ENCODE measurements around the gene REXO1. TPM values are rescaled to one million over a fixed set of nuclear protein-coding genes. Genes with fewer than 3 reads are reported as not detected.

The REXO1 gene
- polyA plus RNA-seq, 1 donor from 2014 or later, result 13.7 TPM

DNA sequence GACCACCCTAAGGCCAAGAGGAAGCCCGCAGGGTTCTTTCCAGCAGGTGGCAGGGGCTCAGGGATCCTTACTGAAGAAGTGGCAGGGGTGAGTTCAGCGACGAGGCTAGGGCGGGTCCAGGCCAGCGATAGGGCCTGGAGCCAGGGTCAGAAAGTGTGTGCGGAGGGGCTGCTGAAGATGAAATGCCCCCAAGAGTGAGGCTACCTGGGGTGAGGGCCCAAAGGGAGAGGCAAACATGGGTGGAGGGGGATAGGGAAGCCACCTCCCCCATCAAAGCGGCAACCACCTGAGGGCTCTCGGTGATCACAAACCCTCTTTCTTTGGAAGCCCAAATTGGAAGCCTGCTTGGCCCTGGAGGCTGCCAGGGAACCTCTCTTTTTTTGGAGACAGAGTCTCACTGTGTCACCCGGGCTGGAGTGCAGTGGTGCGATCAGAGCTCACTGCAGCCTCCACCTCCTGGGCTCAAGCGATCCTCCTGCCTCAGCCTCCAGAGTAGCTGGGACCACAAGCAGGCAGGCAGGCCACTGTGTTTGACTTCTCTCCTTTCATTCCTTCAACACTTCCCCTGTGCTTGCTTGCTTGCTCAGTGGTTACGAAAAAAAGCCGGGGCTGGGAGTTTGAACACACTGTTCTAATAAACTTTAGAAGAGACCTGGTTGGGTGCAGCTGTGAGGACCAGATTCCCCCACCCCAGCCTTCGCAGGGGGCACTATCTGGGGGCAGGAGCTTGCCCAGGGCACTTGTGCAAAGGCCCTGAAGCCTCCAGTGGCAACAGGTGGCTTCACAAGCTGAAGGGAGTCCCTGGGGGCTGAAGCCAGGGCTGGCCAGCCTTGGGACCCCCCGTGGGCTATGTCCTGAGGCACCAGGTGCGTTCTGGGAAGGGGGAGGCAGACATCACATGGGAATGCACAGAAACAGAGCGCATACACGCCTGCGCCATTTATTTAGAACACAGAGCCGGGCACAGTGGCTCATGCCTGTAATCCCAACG, 34.8 kb downstream of the REXO1 start:
- Mint-ChIP-seq H3K27me3 (no peaks in the 10 kb centered on the region), H3K9me3 (no peaks in the 10 kb centered on the region), H3K4me1 (peaks cover 7 to 12% (median 10%) of the 10 kb centered on the region in 3 donors), H3K36me3 (no peaks in the 10 kb centered on the region), H3K4me3 (peak overlapping the region; percentile 68 to 98 (median 94)), H3K27ac (peak overlapping the region in 2 of 3 donors; percentile 16 to 82)

- Mint-ChIP-seq H3K27me3 (no peaks in the 10 kb centered on the region), H3K4me1 (peaks cover 7 to 12% (median 10%) of the 10 kb centered on the region in 3 donors), H3K36me3 (no peaks in the 10 kb centered on the region), H3K9me3 (no peaks in the 10 kb centered on the region), H3K4me3 (peak overlapping the region; percentile 68 to 98 (median 94)), H3K27ac (peak overlapping the region; percentile 16 to 92 (median 76))
Measured at GRCh38 chr19:1812426-1813191, 35.7 kb downstream of the REXO1 start.

DNA sequence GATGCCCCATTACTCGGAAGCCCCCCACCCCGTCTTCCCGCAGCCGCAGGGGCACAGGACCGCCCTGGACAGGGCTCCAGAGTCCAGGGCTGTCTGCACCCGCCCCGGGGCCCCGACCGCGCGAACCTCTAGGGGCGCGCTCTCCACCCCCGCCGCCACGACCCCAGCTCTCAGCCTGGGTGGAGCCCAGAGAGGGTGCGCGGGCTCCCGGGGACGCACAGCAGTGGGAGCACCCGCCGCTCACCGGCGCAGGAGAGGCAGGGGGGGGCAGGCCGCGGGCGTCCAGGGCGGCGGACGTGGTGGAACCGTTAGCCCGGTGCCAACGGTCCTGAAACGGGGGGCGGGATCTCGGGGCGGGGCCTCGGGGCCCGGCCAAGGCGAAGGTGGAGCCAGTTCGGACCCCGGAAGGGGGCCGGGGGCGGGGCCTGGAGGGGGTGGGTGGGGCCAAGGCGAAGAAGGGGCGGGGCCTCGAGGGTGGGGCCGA, 36.3 kb downstream of the REXO1 start, which contains the start of gene ATP8B3:
Gene ATP8B3 (minus strand): TSS at position 335 of the 484 bp plus-strand sequence. CDS start 540 bp downstream, outside the sequence.
- Mint-ChIP-seq H3K27me3 (no peaks in the 10 kb centered on the region), H3K27ac (peak within 1 kb of the TSS; percentile 16 to 92 (median 76)), H3K4me1 (peaks cover 7 to 12% (median 10%) of the 10 kb centered on the region in 3 donors), H3K36me3 (no peaks in the 10 kb centered on the region), H3K4me3 (peak within 1 kb of the TSS; percentile 68 to 98 (median 94)), H3K9me3 (no peaks in the 10 kb centered on the region)

GRCh38 chr19:1811472-1811894, 36.8 kb downstream of the REXO1 start:
- Mint-ChIP-seq H3K36me3 (no peaks in the 10 kb centered on the region), H3K9me3 (no peaks in the 10 kb centered on the region), H3K27ac (peak overlapping the region in 1 of 3 donors; percentile 74), H3K4me1 (peaks cover 7 to 12% (median 10%) of the 10 kb centered on the region in 3 donors), H3K27me3 (no peaks in the 10 kb centered on the region), H3K4me3 (peak overlapping the region in 3 of 4 donors; percentile 52 to 91 (median 65))

GRCh38 chr19:1810439-1811160, 37.7 kb downstream of the REXO1 start:
- no peaks in the 10 kb centered on the region for H3K9me3 Mint-ChIP-seq
- H3K27ac Mint-ChIP-seq, result no peak overlapping the region
- no peaks in the 10 kb centered on the region for H3K27me3 Mint-ChIP-seq

GRCh38 chr19:1809678-1810077, 38.6 kb downstream of the REXO1 start:
- Mint-ChIP-seq H3K27me3 (no peaks in the 10 kb centered on the region), H3K9me3 (no peaks in the 10 kb centered on the region), H3K4me3 (peak overlapping the region in 1 of 4 donors; percentile 28), H3K36me3 (no peaks in the 10 kb centered on the region), H3K27ac (no peak overlapping the region), H3K4me1 (peaks cover 7 to 12% (median 10%) of the 10 kb centered on the region in 3 donors)

More at GRCh38 chr19:1810439-1811160, 37.7 kb downstream of the REXO1 start:
- Mint-ChIP-seq H3K4me3 (peak overlapping the region; percentile 25 to 58 (median 48)), H3K4me1 (peaks cover 7 to 12% (median 10%) of the 10 kb centered on the region in 3 donors), H3K36me3 (no peaks in the 10 kb centered on the region)

- H3K4me1 Mint-ChIP-seq, result peaks cover 7 to 12% (median 10%) of the 10 kb centered on the region in 3 donors
- H3K9me3 Mint-ChIP-seq, result no peaks in the 10 kb centered on the region
- no peak overlapping the region for H3K27ac Mint-ChIP-seq
Measured at GRCh38 chr19:1808395-1808731, 39.9 kb downstream of the REXO1 start.

DNA sequence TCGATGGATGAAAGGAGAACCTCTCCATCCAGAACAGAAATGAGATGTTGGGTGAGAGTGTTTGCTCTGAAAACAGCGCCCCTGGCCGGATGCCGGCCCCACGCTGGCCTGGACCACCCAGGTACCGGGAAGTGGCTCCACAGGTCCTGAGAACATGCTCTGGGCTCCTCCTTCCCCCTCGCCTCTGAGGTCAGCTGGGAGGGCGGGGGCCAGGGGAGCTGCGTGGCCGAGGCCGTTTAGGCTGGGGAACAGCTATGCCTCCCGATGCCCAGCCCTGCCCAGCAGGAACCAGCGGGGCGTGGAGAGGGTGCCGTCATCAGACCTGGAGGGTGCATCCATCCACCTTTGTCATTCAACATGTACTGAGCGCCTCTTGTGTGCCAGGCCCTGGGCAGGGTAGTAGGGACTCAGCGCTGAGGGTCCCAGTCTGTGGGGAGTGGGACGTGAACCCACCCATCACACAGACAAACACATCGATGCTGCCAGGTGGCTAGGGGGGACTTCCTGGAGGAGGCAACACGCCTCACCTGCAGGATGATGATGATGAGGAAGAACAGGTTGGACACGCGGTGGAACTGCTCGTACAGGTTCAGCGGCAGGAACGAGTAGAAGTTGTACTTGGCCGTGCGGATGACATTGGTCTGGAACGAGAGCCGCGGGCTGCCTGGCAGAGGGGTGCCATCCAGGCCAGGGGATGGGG, 40.4 kb downstream of the REXO1 start:
- Mint-ChIP-seq H3K27ac (no peak overlapping the region), H3K4me3 (peak overlapping the region in 1 of 4 donors; percentile 40), H3K27me3 (no peaks in the 10 kb centered on the region), H3K9me3 (no peaks in the 10 kb centered on the region), H3K36me3 (no peaks in the 10 kb centered on the region), H3K4me1 (peaks cover 3 to 8% (median 6%) of the 10 kb centered on the region in 3 donors)

More at GRCh38 chr19:1808395-1808731, 39.9 kb downstream of the REXO1 start:
- Mint-ChIP-seq H3K27me3 (no peaks in the 10 kb centered on the region), H3K36me3 (no peaks in the 10 kb centered on the region), H3K4me3 (peak overlapping the region in 1 of 4 donors; percentile 40)

DNA sequence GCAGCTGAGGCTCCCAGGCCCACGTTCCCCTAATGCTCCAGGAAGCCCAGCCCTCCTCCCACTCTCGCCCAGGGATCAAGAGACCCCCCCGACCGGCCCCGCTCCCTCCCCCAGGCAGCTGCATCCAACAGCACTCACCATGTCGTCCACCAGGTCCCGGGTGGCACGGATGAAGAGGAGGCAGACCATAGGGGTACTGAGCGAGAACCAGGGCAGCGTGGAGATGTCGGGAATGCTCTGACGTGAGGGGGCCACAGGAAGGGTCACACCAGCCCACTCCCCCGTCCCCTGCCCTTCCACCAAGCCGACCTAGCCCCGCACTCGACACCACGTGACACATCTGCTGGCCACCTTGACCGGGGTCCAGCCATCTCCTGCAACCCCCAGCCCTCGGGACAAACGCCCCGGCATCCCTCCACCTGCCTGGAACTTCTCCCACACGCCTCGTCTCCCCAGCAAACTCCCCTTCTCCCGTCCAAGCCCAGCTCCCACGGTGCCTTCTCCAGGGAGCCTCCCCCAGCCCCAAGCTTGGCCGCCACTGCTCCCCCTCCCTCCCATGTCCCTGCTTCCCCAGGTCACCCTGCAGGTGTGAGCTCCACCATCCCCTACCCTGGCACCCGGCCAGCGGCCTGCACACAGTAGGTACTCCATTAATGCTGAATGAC, 41.1 kb downstream of the REXO1 start:
- Mint-ChIP-seq H3K27me3 (no peaks in the 10 kb centered on the region), H3K4me3 (no peak overlapping the region), H3K9me3 (no peaks in the 10 kb centered on the region), H3K36me3 (no peaks in the 10 kb centered on the region), H3K27ac (peak overlapping the region in 1 of 3 donors; percentile 76), H3K4me1 (peaks cover 0 to 2% (median 0%) of the 10 kb centered on the region in 3 donors)

DNA sequence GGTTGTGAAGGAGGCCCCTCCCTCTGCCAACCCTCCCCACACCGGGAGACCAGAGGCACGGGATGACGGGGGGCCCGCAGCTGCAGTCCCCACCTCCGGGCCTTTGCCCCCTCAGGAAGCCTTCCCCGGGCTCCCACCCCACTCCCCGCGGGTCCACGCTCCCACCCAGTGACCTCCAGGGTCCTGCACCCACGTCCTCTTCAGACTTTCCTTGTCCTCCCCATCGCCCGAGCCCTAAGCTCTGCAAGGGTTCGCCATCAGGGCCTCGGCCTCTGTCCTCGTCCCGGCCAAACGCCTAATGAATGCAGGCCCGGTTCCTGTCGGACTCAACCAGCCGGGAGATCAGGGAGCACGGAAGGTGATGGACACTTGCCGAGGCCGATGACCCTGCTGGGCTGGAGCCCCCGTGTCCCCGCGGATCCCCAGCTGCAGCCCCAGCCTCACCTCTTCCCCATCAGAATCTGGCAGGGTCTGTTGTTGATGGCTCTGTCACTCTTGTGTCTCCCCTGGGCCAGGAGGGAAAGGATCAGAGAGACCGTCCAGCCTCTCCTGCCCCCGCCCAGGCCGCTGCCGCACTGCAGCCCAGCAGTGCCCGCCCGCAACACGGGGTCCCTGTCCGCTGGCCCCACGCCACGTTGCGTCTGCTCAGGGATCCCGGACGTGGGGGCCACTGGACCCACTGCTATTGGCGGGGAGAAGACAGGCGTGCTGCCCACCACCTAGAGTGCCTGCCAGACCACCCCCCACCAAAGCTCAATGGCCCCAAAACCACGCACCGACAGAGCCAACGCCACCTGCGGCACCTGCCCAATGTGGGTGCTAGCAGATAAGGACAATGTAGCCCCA, 41.9 kb downstream of the REXO1 start:
- no peaks in the 10 kb centered on the region for H3K9me3 Mint-ChIP-seq
- peaks cover 0 to under 1% (median 0%) of the 10 kb centered on the region in 3 donors for H3K4me1 Mint-ChIP-seq
- no peaks in the 10 kb centered on the region for H3K27me3 Mint-ChIP-seq
- no peak overlapping the region for H3K4me3 Mint-ChIP-seq
- no peaks in the 10 kb centered on the region for H3K36me3 Mint-ChIP-seq
- H3K27ac Mint-ChIP-seq, result peak overlapping the region in 1 of 3 donors; percentile 76

GRCh38 chr19:1805401-1806183, 42.7 kb downstream of the REXO1 start:
- no peaks in the 10 kb centered on the region for H3K9me3 Mint-ChIP-seq
- no peak overlapping the region for H3K4me3 Mint-ChIP-seq
- no peaks in the 10 kb centered on the region for H3K4me1 Mint-ChIP-seq
- no peaks in the 10 kb centered on the region for H3K36me3 Mint-ChIP-seq
- H3K27me3 Mint-ChIP-seq, result no peaks in the 10 kb centered on the region
- H3K27ac Mint-ChIP-seq, result no peak overlapping the region

DNA sequence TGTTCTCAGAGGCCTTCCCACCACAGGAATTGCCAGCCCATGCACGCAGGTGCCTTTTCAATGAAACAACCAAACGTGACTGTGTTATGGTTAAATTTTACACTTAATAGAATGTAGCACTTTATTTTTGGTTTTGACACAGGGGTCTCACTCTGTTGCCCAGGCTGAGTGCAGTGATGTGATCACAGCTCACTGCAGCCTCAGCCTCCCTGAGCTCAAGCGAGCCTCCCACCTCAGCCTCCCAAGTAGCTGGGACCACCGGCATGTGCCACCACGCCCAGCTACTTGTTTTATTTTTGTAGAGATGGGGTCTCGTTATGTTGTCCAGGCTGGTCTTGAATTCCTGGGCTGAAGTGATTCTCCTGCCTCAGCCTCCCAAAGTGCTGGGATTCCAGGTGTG, 43.4 kb downstream of the REXO1 start:
- H3K9me3 Mint-ChIP-seq, result no peaks in the 10 kb centered on the region
- H3K27ac Mint-ChIP-seq, result no peak overlapping the region
- no peaks in the 10 kb centered on the region for H3K4me1 Mint-ChIP-seq
- no peak overlapping the region for H3K4me3 Mint-ChIP-seq
- no peaks in the 10 kb centered on the region for H3K27me3 Mint-ChIP-seq
- H3K36me3 Mint-ChIP-seq, result no peaks in the 10 kb centered on the region

All from IgD-negative memory B cell (primary cell).